Liver (tissue), 9 donors: ENCODE data around the gene SLC25A39. TPM values are rescaled to one million over a fixed set of nuclear protein-coding genes. Genes with fewer than 3 reads are reported as not detected.

Source experiments
- DNase-seq: peaks from one replicate; pipeline ENCODE4 v3.0.0-alpha.2; 2017; ENCODE audit warnings: low spot score
- H3K27ac ChIP-seq, 2 donors: one replicate each; pipeline ENCODE4 v1.7.0; 2013; ENCODE audit warnings: inconsistent platforms in 2 of 2, low read length in 2 of 2, control low read depth in 1 of 2, low read depth in 1 of 2, mild to moderate bottlenecking in 1 of 2
- H3K27me3 ChIP-seq, 4 donors: one replicate each; pipeline versions ENCODE4 v1.6.1 to v1.7.0; 2013; ENCODE audit warnings: low read length in 3 of 4, inconsistent platforms in 1 of 4, mild to moderate bottlenecking in 1 of 4, moderate library complexity in 1 of 4; ENCODE audit not compliant: control insufficient read depth in 4 of 4, insufficient read depth in 4 of 4
- H3K36me3 ChIP-seq, 4 donors: one replicate each; pipeline versions ENCODE4 v1.6.1 to v1.7.0; 2013; ENCODE audit warnings: low read length in 3 of 4, mild to moderate bottlenecking in 3 of 4, low read depth in 1 of 4, moderate library complexity in 1 of 4; ENCODE audit not compliant: control insufficient read depth in 4 of 4, insufficient read depth in 3 of 4
- H3K4me1 ChIP-seq, 4 donors: one replicate each; pipeline versions ENCODE4 v1.6.1 to v1.7.0; 2013; ENCODE audit warnings: low read length in 3 of 4, mild to moderate bottlenecking in 3 of 4, moderate library complexity in 1 of 4; ENCODE audit not compliant: control insufficient read depth in 4 of 4, insufficient read depth in 4 of 4
- H3K4me3 ChIP-seq, 3 donors: one replicate each; pipeline versions ENCODE4 v1.6.1 to v1.7.0; 2013; ENCODE audit warnings: low read length in 3 of 3, control low read depth in 1 of 3, low read depth in 1 of 3, mild to moderate bottlenecking in 1 of 3
- H3K9ac ChIP-seq, 2 donors: one replicate each; pipeline ENCODE4 v1.7.0; 2013; ENCODE audit warnings: low read length in 2 of 2, mild to moderate bottlenecking in 2 of 2, moderate library complexity in 2 of 2, control low read depth in 1 of 2, low read depth in 1 of 2
- H3K9me3 ChIP-seq, 4 donors: one replicate each; pipeline versions ENCODE4 v1.6.1 to v1.7.0; 2013; ENCODE audit warnings: low read length in 3 of 4; ENCODE audit not compliant: control insufficient read depth in 4 of 4
- ATF3 ChIP-seq: IDR thresholded peaks from 2 replicates; pipeline ENCODE4 v1.6.1; 2016; ENCODE audit warnings: antibody characterized with exemption
- EGR1 ChIP-seq, 2 donors: IDR thresholded peaks; 2 replicates each; pipeline ENCODE4 v1.6.1; 2016 to 2018; ENCODE audit warnings: antibody characterized with exemption in 2 of 2, low read depth in 2 of 2
- FOXA1 ChIP-seq: IDR thresholded peaks from 2 replicates; pipeline ENCODE4 v1.6.1; 2016; ENCODE audit warnings: antibody characterized with exemption
- FOXA2 ChIP-seq: IDR thresholded peaks from 2 replicates; pipeline ENCODE4 v1.6.1; 2016; ENCODE audit warnings: antibody characterized with exemption
- GABPA ChIP-seq, 2 donors: IDR thresholded peaks in 1 of 2; conservative IDR thresholded peaks in 1 of 2; 2 replicates each; pipeline ENCODE4 v1.6.1; 2016; ENCODE audit warnings: antibody characterized with exemption in 2 of 2, mild to moderate bottlenecking in 1 of 2, moderate library complexity in 1 of 2
- HNF4G ChIP-seq: IDR thresholded peaks from 2 replicates; pipeline ENCODE4 v1.6.1; 2016; ENCODE audit warnings: antibody characterized with exemption
- MAX ChIP-seq: IDR thresholded peaks from 2 replicates; pipeline ENCODE4 v1.6.1; 2016; ENCODE audit warnings: antibody characterized with exemption
- NR2F2 ChIP-seq: IDR thresholded peaks from 2 replicates; pipeline ENCODE4 v1.6.1; 2016; ENCODE audit warnings: antibody characterized with exemption
- RXRA ChIP-seq, 2 donors: IDR thresholded peaks; 2 replicates each; pipeline ENCODE4 v1.6.1; 2017 to 2018; ENCODE audit warnings: antibody characterized with exemption in 2 of 2, mild to moderate bottlenecking in 1 of 2
- TAF1 ChIP-seq: conservative IDR thresholded peaks from 2 replicates; pipeline ENCODE4 v1.6.1; 2016; ENCODE audit warnings: antibody characterized with exemption, mild to moderate bottlenecking
- YY1 ChIP-seq: IDR thresholded peaks from 2 replicates; pipeline ENCODE4 v1.6.1; 2016; ENCODE audit warnings: antibody characterized with exemption, mild to moderate bottlenecking
- ZBTB33 ChIP-seq: IDR thresholded peaks from 2 replicates; pipeline ENCODE4 v1.6.1; 2016; ENCODE audit warnings: antibody characterized with exemption
- WGBS: extraction: QIAGEN DNeasy Blood & Tissue Kit; methylation state at CpG from one replicate; pipeline ENCODE4 v1.1.7; 2013; 5-methylcytosine and 5-hydroxymethylcytosine counted together
- polyA plus RNA-seq, 2 donors: library from polyadenylated mRNA; stranded (reverse) in 1 of 2; unstranded in 1 of 2; fragments of 200-250 nt in 1 of 2; fragments of >200 nt in 1 of 2; fragmentation: Nextera tagmentation in 1 of 2; extraction: Ambion mirVana in 1 of 2; gene quantifications; one replicate each; pipeline versions ENCODE4 v1.2.1 to v1.2.3, GENCODE V29; 2013 to 2015
- total RNA-seq, 2 donors: library from RNA; depleted of rRNA; stranded (reverse); fragments of >200 nt; gene quantifications; one replicate each; pipeline ENCODE4 v1.2.3, GENCODE V29; 2014
- TF ChIP-seq, protein P1 (sequence below): fragments of 150-350 bp; IDR thresholded peaks from 2 replicates; pipeline ENCODE4 v1.5.1; 2017; ENCODE audit warnings: improper control_type of control experiment, low read depth, low read length; ENCODE audit not compliant: missing input control
- TF ChIP-seq, protein P2 (sequence below): IDR thresholded peaks from 2 replicates; pipeline ENCODE4 v1.6.1; 2016; ENCODE audit warnings: antibody characterized with exemption, mild to moderate bottlenecking
- donor health status: healthy.
- donor health status: healthy.
- donor health status: healthy.
- donor health status: healthy.
- donor health status: healthy.

Gene SLC25A39
- total and polyA plus RNA-seq, 4 donors, result 62.0 to 395 (median 83.8) TPM

DNA sequence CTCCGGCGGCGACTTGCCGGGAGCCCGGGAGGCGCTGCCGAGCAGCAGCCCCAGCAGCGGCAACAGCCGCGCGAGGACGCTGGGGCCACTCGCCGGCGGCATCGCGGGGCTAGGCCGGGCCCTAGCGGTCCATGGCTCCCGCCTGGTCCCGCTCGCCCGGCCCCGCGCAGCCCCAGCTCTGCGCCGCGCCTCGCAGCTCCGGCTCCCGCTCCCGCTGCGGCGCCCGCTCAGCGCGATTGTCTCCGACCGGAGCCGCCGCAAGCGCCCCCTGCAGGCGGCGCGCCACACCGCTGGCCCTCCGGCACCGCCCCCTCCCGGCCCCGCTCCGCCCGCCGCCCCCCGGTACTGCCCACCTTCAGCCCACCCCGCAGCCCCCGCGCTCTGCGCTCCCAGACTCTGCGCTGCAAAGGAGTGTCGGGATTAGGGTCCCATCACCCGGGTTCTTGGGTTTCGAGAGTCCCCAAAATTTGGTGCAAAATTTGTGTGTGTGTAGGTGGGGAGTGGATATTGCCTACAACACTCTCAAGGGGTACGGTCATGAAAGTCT is 39.1 kb upstream of the SLC25A39 start, which contains the start of gene FAM171A2:
TSS of gene FAM171A2 (minus strand) at position 241 of the 547 bp plus-strand sequence. CDS start at position 102, 139 bp downstream.
- H3K4me1 ChIP-seq, result peaks cover 6 to 12% (median 8%) of the 10 kb centered on the region in 4 donors
- TF ChIP-seq ZBTB33 (no peak), EGR1 (IDR thresholded peaks at IDR 0.05; ENCODE audit: low read depth in 2 of 2) (no peak), MAX (no peak), FOXA2 (no peak), HNF4G (no peak), GABPA (IDR thresholded peaks at IDR 0.05 in 1 of 2, conservative IDR thresholded peaks at IDR 0.05 in 1 of 2) (no peak), ATF3 (no peak)
- TF ChIP-seq, protein P1, sequence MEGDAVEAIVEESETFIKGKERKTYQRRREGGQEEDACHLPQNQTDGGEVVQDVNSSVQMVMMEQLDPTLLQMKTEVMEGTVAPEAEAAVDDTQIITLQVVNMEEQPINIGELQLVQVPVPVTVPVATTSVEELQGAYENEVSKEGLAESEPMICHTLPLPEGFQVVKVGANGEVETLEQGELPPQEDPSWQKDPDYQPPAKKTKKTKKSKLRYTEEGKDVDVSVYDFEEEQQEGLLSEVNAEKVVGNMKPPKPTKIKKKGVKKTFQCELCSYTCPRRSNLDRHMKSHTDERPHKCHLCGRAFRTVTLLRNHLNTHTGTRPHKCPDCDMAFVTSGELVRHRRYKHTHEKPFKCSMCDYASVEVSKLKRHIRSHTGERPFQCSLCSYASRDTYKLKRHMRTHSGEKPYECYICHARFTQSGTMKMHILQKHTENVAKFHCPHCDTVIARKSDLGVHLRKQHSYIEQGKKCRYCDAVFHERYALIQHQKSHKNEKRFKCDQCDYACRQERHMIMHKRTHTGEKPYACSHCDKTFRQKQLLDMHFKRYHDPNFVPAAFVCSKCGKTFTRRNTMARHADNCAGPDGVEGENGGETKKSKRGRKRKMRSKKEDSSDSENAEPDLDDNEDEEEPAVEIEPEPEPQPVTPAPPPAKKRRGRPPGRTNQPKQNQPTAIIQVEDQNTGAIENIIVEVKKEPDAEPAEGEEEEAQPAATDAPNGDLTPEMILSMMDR, result peak; percentile 54
- WGBS, result under 1% methylated on average over 63 of the region's 63 CpGs
- H3K27ac ChIP-seq, result no peak within 1 kb of the TSS
- no peaks in the 10 kb centered on the region for H3K27me3 ChIP-seq
- DNase-seq, result peak; percentile 73
- no peaks in the 10 kb centered on the region for H3K9me3 ChIP-seq
- no peak within 1 kb of the TSS for H3K9ac ChIP-seq
- H3K4me3 ChIP-seq, result peak within 1 kb of the TSS in 2 of 3 donors; percentile 27 to 64
- no peaks in the 10 kb centered on the region for H3K36me3 ChIP-seq

DNA sequence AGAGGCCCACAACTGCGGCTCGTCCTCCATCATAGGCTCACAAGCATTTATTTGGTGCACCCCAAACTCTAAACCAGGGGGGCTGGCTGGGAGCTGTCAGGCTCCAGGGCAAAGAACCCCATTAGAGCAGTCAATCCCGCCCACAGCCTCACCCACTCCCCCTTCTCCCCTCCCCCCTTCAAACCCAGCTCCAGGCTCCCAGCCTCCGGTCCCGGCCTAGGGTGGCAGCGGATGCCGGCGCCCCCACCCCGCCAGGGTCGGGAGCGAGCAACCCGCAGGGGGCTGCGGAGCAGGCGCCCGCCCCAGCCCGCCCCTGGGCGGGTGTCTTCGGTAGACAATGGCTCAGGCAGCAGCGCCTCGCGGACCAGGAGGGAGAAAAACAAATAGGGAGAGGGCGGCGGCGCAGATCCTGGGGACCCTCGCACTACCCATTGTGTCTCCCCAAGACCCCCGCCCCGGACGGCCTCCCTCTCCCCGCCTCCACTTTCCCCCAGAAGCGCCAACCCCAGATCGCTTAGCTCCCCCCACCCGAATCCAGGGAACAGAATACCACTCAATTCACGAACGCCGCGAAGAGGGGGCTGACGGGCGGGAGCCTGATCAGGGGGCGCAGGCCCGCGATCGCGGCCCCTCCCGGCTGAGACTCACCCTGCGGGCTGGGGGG is 38.5 kb upstream of the SLC25A39 start:
- H3K9me3 ChIP-seq, result no peaks in the 10 kb centered on the region
- H3K27me3 ChIP-seq, result no peaks in the 10 kb centered on the region
- H3K4me1 ChIP-seq, result peaks cover 6 to 12% (median 8%) of the 10 kb centered on the region in 4 donors
- DNase-seq, result no peak
- H3K27ac ChIP-seq, result no peak overlapping the region
- peak overlapping the region in 2 of 3 donors; percentile 27 to 64 for H3K4me3 ChIP-seq
- no peak overlapping the region for H3K9ac ChIP-seq
- WGBS, result 2% methylated on average over 45 of the region's 45 CpGs
- H3K36me3 ChIP-seq, result no peaks in the 10 kb centered on the region
- TF ChIP-seq ATF3 (no peak), YY1 (no peak), TAF1 (no peak), FOXA1 (no peak), RXRA (IDR thresholded peaks at IDR 0.05) (no peak), HNF4G (no peak), NR2F2 (no peak), EGR1 (IDR thresholded peaks at IDR 0.05; ENCODE audit: low read depth in 2 of 2) (no peak), ZBTB33 (no peak)
- TF ChIP-seq, protein P2, sequence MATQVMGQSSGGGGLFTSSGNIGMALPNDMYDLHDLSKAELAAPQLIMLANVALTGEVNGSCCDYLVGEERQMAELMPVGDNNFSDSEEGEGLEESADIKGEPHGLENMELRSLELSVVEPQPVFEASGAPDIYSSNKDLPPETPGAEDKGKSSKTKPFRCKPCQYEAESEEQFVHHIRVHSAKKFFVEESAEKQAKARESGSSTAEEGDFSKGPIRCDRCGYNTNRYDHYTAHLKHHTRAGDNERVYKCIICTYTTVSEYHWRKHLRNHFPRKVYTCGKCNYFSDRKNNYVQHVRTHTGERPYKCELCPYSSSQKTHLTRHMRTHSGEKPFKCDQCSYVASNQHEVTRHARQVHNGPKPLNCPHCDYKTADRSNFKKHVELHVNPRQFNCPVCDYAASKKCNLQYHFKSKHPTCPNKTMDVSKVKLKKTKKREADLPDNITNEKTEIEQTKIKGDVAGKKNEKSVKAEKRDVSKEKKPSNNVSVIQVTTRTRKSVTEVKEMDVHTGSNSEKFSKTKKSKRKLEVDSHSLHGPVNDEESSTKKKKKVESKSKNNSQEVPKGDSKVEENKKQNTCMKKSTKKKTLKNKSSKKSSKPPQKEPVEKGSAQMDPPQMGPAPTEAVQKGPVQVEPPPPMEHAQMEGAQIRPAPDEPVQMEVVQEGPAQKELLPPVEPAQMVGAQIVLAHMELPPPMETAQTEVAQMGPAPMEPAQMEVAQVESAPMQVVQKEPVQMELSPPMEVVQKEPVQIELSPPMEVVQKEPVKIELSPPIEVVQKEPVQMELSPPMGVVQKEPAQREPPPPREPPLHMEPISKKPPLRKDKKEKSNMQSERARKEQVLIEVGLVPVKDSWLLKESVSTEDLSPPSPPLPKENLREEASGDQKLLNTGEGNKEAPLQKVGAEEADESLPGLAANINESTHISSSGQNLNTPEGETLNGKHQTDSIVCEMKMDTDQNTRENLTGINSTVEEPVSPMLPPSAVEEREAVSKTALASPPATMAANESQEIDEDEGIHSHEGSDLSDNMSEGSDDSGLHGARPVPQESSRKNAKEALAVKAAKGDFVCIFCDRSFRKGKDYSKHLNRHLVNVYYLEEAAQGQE, result no peak
